IPS DF 4.7 (cell line): ENCODE data around the gene PLEKHF1.
"Not testable (repeated sequence)": the region's sequence is repeated elsewhere in the genome, so short reads cannot be mapped to it uniquely, and the experiment has no call there.

ENCODE experiments used
- DNase-seq: peaks from one replicate; pipeline ENCODE4 v3.0.0-alpha.2; 2013; ENCODE audit warnings: low spot score; ENCODE audit errors: extremely low read depth

The PLEKHF1 gene

DNA sequence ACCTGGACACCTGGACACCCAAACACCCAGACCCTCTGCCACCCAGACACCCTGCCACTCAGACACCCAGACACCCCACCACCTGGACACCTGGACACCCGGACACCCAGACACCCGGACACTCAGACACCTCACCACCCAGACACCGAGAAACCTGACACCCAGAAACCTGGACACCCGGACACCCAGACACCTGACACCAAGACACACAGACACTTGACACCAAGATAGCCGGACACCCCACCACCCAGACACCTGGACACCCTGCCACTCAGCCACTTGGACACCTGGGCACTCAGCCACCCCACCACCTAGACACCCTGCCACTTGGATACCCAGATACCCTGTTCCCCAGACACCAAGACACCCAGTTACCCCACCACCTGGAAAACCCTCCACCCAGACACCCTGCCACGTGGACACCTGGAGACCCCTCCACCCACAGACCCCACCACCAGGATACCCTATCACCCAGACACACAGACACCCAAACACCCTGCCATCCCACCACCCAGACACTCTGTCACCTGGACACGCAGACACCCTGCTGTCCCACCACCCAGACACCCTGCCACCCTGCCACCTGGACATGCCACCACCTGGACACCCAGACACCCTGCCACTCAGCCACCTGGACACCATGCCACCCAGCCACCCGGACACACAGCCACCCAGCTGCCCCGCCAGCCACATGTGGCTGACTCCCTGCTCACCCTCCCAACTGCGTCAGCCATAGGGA is 32.4 kb downstream of the PLEKHF1 start:
- no peak for DNase-seq

GRCh38 chr19:29699861-29700260 is 34.6 kb downstream of the PLEKHF1 start:
- DNase-seq, result no peak

DNA sequence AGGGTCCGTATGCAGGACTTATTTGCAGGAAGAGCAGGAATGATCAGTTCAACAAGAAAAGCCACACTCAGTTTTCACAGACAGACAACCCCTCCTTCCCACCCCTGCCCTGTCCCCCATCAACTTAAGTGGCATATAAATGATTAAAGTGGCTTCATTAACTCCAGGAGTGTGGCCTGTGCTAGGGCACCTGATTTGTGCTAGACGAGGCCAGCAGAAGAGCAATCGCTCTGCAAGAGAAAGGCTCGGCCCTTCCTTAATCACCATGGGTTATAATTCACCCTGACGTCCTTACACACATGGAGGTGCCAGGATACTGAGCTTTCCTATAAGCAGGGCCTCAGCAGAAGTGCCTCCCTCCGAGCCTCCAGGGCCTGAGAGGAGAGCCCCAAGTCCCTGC is 35.2 kb downstream of the PLEKHF1 start:
- DNase-seq, result no peak

- DNase-seq, result no peak
Measured at GRCh38 chr19:29702161-29702962, 37.1 kb downstream of the PLEKHF1 start.

DNA sequence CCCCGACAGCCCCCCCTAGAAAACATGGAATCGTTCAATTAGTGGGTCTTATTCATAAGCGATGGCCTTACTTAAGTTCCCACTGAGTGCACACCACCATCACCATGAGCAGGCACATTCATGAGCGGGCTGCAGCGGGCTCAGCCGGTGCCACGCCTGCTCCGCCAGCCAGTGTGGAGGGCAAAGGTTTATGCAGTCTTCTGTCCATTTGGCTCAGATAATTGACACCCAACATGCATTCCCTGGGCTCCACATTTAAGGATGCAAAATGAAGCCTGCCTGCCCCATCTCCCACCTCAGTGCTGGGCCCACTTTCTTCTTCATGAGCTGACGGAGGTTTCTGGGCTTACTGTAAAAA is 37.7 kb downstream of the PLEKHF1 start:
- no peak for DNase-seq

- no peak for DNase-seq
Measured at GRCh38 chr19:29704562-29705558, 39.6 kb downstream of the PLEKHF1 start.

DNA sequence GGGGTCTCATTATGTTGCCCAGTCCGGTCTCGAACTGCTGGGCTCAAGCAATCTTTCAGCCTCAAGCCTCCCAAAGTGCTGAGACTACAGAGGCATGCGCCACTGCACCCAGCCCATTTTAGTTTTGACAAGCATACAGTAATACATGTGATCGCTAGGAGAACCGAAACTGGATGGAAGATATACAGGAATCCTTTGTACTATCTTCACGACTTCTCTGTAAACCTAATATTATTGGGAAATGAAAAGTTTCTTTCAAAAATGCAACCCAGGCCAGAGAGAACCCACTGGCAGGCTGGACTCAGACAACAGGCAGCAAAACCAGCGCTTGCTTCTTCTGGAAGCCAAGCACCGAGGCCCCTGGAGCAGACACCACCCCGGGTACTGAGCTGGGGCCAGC is 40.4 kb downstream of the PLEKHF1 start:
- no peak for DNase-seq

- DNase-seq, result no peak
Measured at GRCh38 chr19:29706635-29707034, 41.4 kb downstream of the PLEKHF1 start.

GRCh38 chr19:29708554-29709439 is 43.5 kb downstream of the PLEKHF1 start:
- DNase-seq, result no peak

GRCh38 chr19:29709440-29709798 is 44.2 kb downstream of the PLEKHF1 start:
- not testable (repeated sequence) for DNase-seq

- no peak for DNase-seq
Measured at GRCh38 chr19:29711584-29712132, 46.4 kb downstream of the PLEKHF1 start.

- DNase-seq, result no peak
Measured at GRCh38 chr19:29712744-29713516, 47.7 kb downstream of the PLEKHF1 start.

GRCh38 chr19:29714371-29714952 is 49.2 kb downstream of the PLEKHF1 start:
- DNase-seq, result no peak

GRCh38 chr19:29714953-29715700 is 49.9 kb downstream of the PLEKHF1 start, which contains the start of gene C19orf12:
TSS of gene C19orf12 (minus strand) at chr19:29715261. CDS start at chr19:29708413, 6,848 bp downstream.
- no peak for DNase-seq

GRCh38 chr19:29715701-29716581 is 50.7 kb downstream of the PLEKHF1 start:
- DNase-seq, result no peak

DNA sequence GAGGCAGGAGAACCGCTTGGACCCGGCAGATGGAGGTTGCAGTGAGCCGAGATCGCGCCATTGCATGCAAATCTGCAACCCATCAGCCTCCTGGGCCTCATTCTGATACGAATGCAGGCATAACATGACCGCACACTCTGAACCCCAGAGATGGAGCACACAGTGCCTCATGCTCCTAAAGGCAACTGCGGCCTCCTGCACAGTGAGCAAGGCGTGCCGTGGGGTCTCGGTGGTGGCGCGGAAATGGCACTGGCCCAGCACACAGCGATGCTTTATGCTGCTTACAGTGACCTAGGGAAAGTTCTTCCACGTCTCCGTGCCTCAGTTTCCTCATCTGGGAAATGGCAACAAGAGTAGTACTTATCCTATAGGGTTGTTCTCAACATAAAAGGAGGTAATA is 51.8 kb downstream of the PLEKHF1 start:
- no peak for DNase-seq

- DNase-seq, result no peak
Measured at GRCh38 chr19:29724102-29724641, 58.9 kb downstream of the PLEKHF1 start.
